Measurements from ENCODE around the gene NPAT.
"Not testable (repeated sequence)": the region's sequence is repeated elsewhere in the genome, so short reads cannot be mapped to it uniquely, and the experiment has no call there.

- not testable (repeated sequence) for TF ChIP-seq CTCF, POLR2A, POLR2AphosphoS5 (IDR thresholded peaks at IDR 0.05)
Measured at GRCh38 chr11:108162878-108163277, 59.6 kb downstream of the NPAT start.

Data from breast epithelium (tissue), 3 donors.